Measurements from ENCODE around the gene HIRA. TPM values are rescaled to one million over a fixed set of nuclear protein-coding genes. Genes with fewer than 3 reads are reported as not detected.

Gene HIRA
- total and polyA plus RNA-seq, 2 experiments from 2014 or later = 2.7 to 18.6 TPM

GRCh38 chr22:19471572-19471971, 40.0 kb upstream of the HIRA start:
- DNase-seq = no peak
- Histone ChIP-seq H3K4me1 (ENCODE audit: insufficient read depth) (no peaks in the 10 kb centered on the region), H3K4me2 (ENCODE audit: unreplicated experiment) (no peak overlapping the region), H3K9me3 (ENCODE audit: low read depth) (no peaks in the 10 kb centered on the region), H3K36me3 (ENCODE audit: low read depth) (peaks cover 44% of the 10 kb centered on the region; the same call in 1 of the 2 replicates), H3K9ac (no peak overlapping the region), H3K4me3 (no peak overlapping the region), H3K27me3 (replicated peaks; ENCODE audit: insufficient read depth) (no peaks in the 10 kb centered on the region), H3K27ac (no peak overlapping the region), H3K9me2 (ENCODE audit: insufficient read depth) (no peaks in the 10 kb centered on the region), H2AFZ (no peak overlapping the region), H3K79me2 (ENCODE audit: insufficient read depth) (peaks cover 50% of the 10 kb centered on the region), H4K20me1 (ENCODE audit: insufficient read depth) (no peaks in the 10 kb centered on the region), H3F3A (ENCODE audit: insufficient read depth) (no peaks in the 10 kb centered on the region)
- TF ChIP-seq EZH2 (IDR thresholded peaks at IDR 0.05; ENCODE audit: insufficient read depth, poor library complexity, severe bottlenecking) (no peak), EZH2phosphoT487 (IDR thresholded peaks at IDR 0.05; ENCODE audit: insufficient read depth, low read depth) (no peak)
- in situ Hi-C loops (cut with MboI) = no loop called here
- 91 to 92% methylated on average over 11 of the region's 11 CpGs for WGBS, 2 experiments (ENCODE audit: low coverage in 1 of 2, low lambda C conversion rate in 2 of 2, missing lambda C conversion rate in 2 of 2)

- Histone ChIP-seq H2AFZ (no peak overlapping the region), H3K27ac (no peak overlapping the region), H3K4me3 (no peak overlapping the region), H3K9me2 (ENCODE audit: insufficient read depth) (no peaks in the 10 kb centered on the region), H3K27me3 (replicated peaks; ENCODE audit: insufficient read depth) (no peaks in the 10 kb centered on the region), H4K20me1 (ENCODE audit: insufficient read depth) (no peaks in the 10 kb centered on the region), H3K4me2 (ENCODE audit: unreplicated experiment) (no peak overlapping the region), H3K9ac (no peak overlapping the region), H3F3A (ENCODE audit: insufficient read depth) (peaks cover 4% of the 10 kb centered on the region; the same call in 1 of the 2 replicates), H3K4me1 (ENCODE audit: insufficient read depth) (no peaks in the 10 kb centered on the region), H3K36me3 (ENCODE audit: low read depth) (peaks cover 49% of the 10 kb centered on the region; the same call in 1 of the 2 replicates), H3K79me2 (ENCODE audit: insufficient read depth) (peaks cover 34% of the 10 kb centered on the region), H3K9me3 (ENCODE audit: low read depth) (no peaks in the 10 kb centered on the region)
- TF ChIP-seq EZH2 (IDR thresholded peaks at IDR 0.05; ENCODE audit: insufficient read depth, poor library complexity, severe bottlenecking) = no peak
- no peak for TF ChIP-seq EZH2phosphoT487 (IDR thresholded peaks at IDR 0.05; ENCODE audit: insufficient read depth, low read depth)
- in situ Hi-C loops (cut with MboI) = no loop called here
- no peak for DNase-seq
- 96% methylated on average over 2 of the region's 2 CpGs for WGBS, 2 experiments (ENCODE audit: low coverage in 1 of 2, low lambda C conversion rate in 2 of 2, missing lambda C conversion rate in 2 of 2)
These were observed 38.5 kb upstream of the HIRA start for GRCh38 chr22:19470010-19470409.

GRCh38 chr22:19469421-19469820, 37.9 kb upstream of the HIRA start:
- no peaks in the 10 kb centered on the region for H3K27me3 ChIP-seq (replicated peaks; ENCODE audit: insufficient read depth)
- H3K4me3 ChIP-seq = no peak overlapping the region
- H3K9me3 ChIP-seq (ENCODE audit: low read depth) = no peaks in the 10 kb centered on the region
- H3K4me1 ChIP-seq (ENCODE audit: insufficient read depth) = peaks cover 4% of the 10 kb centered on the region
- peaks cover 49% of the 10 kb centered on the region; the same call in 1 of the 2 replicates for H3K36me3 ChIP-seq (ENCODE audit: low read depth)
- no peak overlapping the region for H3K27ac ChIP-seq
- DNase-seq = no peak
- H3F3A ChIP-seq (ENCODE audit: insufficient read depth) = peaks cover 10% of the 10 kb centered on the region
- H4K20me1 ChIP-seq (ENCODE audit: insufficient read depth) = no peaks in the 10 kb centered on the region
- no peak overlapping the region for H3K4me2 ChIP-seq (ENCODE audit: unreplicated experiment)
- TF ChIP-seq EZH2 (IDR thresholded peaks at IDR 0.05; ENCODE audit: insufficient read depth, poor library complexity, severe bottlenecking) = no peak
- no peak for TF ChIP-seq EZH2phosphoT487 (IDR thresholded peaks at IDR 0.05; ENCODE audit: insufficient read depth, low read depth)
- H3K79me2 ChIP-seq (ENCODE audit: insufficient read depth) = peaks cover 28% of the 10 kb centered on the region
- 86 to 96% methylated on average over 7 of the region's 7 CpGs for WGBS, 2 experiments (ENCODE audit: low coverage in 1 of 2, low lambda C conversion rate in 2 of 2, missing lambda C conversion rate in 2 of 2)
- in situ Hi-C loops (cut with MboI) = no loop called here
- H3K9me2 ChIP-seq (ENCODE audit: insufficient read depth) = no peaks in the 10 kb centered on the region
- H3K9ac ChIP-seq = no peak overlapping the region
- H2AFZ ChIP-seq = no peak overlapping the region

GRCh38 chr22:19467912-19468311, 36.4 kb upstream of the HIRA start:
- Histone ChIP-seq H3K9me2 (ENCODE audit: insufficient read depth) (no peaks in the 10 kb centered on the region), H3K36me3 (ENCODE audit: low read depth) (peaks cover 48% of the 10 kb centered on the region; the same call in 1 of the 2 replicates), H3K9me3 (ENCODE audit: low read depth) (no peaks in the 10 kb centered on the region), H2AFZ (no peak overlapping the region), H3K27ac (no peak overlapping the region), H3K27me3 (replicated peaks; ENCODE audit: insufficient read depth) (no peaks in the 10 kb centered on the region), H3K4me2 (ENCODE audit: unreplicated experiment) (no peak overlapping the region), H3K4me3 (no peak overlapping the region), H3F3A (ENCODE audit: insufficient read depth) (peaks cover 19% of the 10 kb centered on the region), H3K4me1 (ENCODE audit: insufficient read depth) (peaks cover 19% of the 10 kb centered on the region), H4K20me1 (ENCODE audit: insufficient read depth) (no peaks in the 10 kb centered on the region), H3K9ac (no peak overlapping the region), H3K79me2 (ENCODE audit: insufficient read depth) (peaks cover 13% of the 10 kb centered on the region)
- WGBS, 2 experiments (ENCODE audit: low coverage in 1 of 2, low lambda C conversion rate in 2 of 2, missing lambda C conversion rate in 2 of 2) = 96 to 98% methylated on average over 6 of the region's 6 CpGs
- in situ Hi-C loops (cut with MboI) = no loop called here
- TF ChIP-seq EZH2 (IDR thresholded peaks at IDR 0.05; ENCODE audit: insufficient read depth, poor library complexity, severe bottlenecking) (no peak), EZH2phosphoT487 (IDR thresholded peaks at IDR 0.05; ENCODE audit: insufficient read depth, low read depth) (no peak)
- no peak for DNase-seq
